H1 (cell line): ENCODE results near the gene FBXO45.

Source experiments
- ASH2L ChIP-seq: fragments of 200-600, 300-600 bp; sonication (generic); IDR thresholded peaks from one replicate; pipeline ENCODE4 v1.7.1; 2017; ENCODE audit warnings: low read length
- EZH2 ChIP-seq: fragments of 200-600 bp; sonication (generic); IDR thresholded peaks from 2 replicates; pipeline ENCODE4 v1.7.1; 2012; ENCODE audit warnings: low read depth, mild to moderate bottlenecking, moderate library complexity, low read length, inconsistent platforms; ENCODE audit not compliant: severe bottlenecking
- PHF8 ChIP-seq: fragments of 200-600 bp; sonication (generic); conservative IDR thresholded peaks from 2 replicates; pipeline ENCODE4 v1.7.1; 2012; ENCODE audit warnings: low read depth, mild to moderate bottlenecking, inconsistent platforms, low read length, moderate library complexity
- POLR2A ChIP-seq, 2 experiments: IDR thresholded peaks; 1 replicate in 1 of 2; 2 replicates in 1 of 2; pipeline ENCODE4 v1.6.1; 2011; ENCODE audit warnings: low read depth in 2 of 2, low read length in 2 of 2, mild to moderate bottlenecking in 2 of 2; ENCODE audit errors: control extremely low read depth in 1 of 2
- RFX5 ChIP-seq: IDR thresholded peaks from 2 replicates; pipeline ENCODE4 v1.6.1; 2011; ENCODE audit warnings: low read depth, low read length, improper control_type of control experiment, borderline replicate concordance
- SAP30 ChIP-seq: fragments of 300-600 bp; sonication (generic); IDR thresholded peaks from 2 replicates; pipeline ENCODE4 v1.7.1; 2012; ENCODE audit warnings: low read length, moderate library complexity, mild to moderate bottlenecking, inconsistent platforms; ENCODE audit not compliant: insufficient read depth, insufficient replicate concordance

GRCh38 chr3:196524527-196524926, 43.9 kb upstream of the FBXO45 start:
- TF ChIP-seq PHF8 (no peak), POLR2A (IDR thresholded peaks at IDR 0.05; ENCODE audit: control extremely low read depth in 1 of 2, low read depth in 2 of 2, low read length in 2 of 2) (no peak), RFX5 (no peak), EZH2 (no peak), ASH2L (no peak), SAP30 (no peak)
